HT-29 (cell line): ENCODE data around the gene USP37. TPM values are rescaled to one million over a fixed set of nuclear protein-coding genes. Genes with fewer than 3 reads are reported as not detected.
"Not testable (repeated sequence)": the region's sequence is repeated elsewhere in the genome, so short reads cannot be mapped to it uniquely, and the experiment has no call there.

ENCODE experiments used
- DNase-seq: peaks from one replicate; pipeline ENCODE4 v3.0.0-alpha.2; 2015; ENCODE audit warnings: low spot score
- total RNA-seq: library from RNA; depleted of rRNA; stranded (reverse); fragments of >200 nt; shearing (Covaris generic); gene quantifications from 2 replicates; pipeline ENCODE4 v1.2.3, GENCODE V29; 2014

The USP37 gene
- total RNA-seq, 1 experiment from 2014 or later = 3.9 TPM

- not testable (repeated sequence) for DNase-seq
Observed at GRCh38 chr2:218554225-218554624, 13.9 kb downstream of the USP37 start.

- no peak for DNase-seq
Observed at GRCh38 chr2:218547978-218548377, 20.2 kb downstream of the USP37 start.

- no peak for DNase-seq
Observed at GRCh38 chr2:218547511-218547910, 20.6 kb downstream of the USP37 start.

GRCh38 chr2:218546012-218546411 is 22.1 kb downstream of the USP37 start:
- no peak for DNase-seq

GRCh38 chr2:218540015-218540414 is 28.1 kb downstream of the USP37 start:
- DNase-seq = no peak

- DNase-seq = no peak
Observed at GRCh38 chr2:218536804-218537494, 31.2 kb downstream of the USP37 start.

GRCh38 chr2:218529990-218530389 is 38.2 kb downstream of the USP37 start:
- DNase-seq = no peak

- not testable (repeated sequence) for DNase-seq
Observed at GRCh38 chr2:218528409-218528808, 39.7 kb downstream of the USP37 start.

GRCh38 chr2:218523651-218524050 is 44.5 kb downstream of the USP37 start:
- DNase-seq = no peak

- no peak for DNase-seq
Observed at GRCh38 chr2:218518876-218519275, 49.3 kb downstream of the USP37 start.

- no peak for DNase-seq
Observed at GRCh38 chr2:218517434-218518206, 50.5 kb downstream of the USP37 start.

GRCh38 chr2:218516614-218517013 is 51.5 kb downstream of the USP37 start:
- DNase-seq = peak; percentile 26

- no peak for DNase-seq
Observed at GRCh38 chr2:218513676-218514075, 54.5 kb downstream of the USP37 start.

- no peak for DNase-seq
Observed at GRCh38 chr2:218508299-218508698, 59.9 kb downstream of the USP37 start.

- no peak for DNase-seq
Observed at GRCh38 chr2:218505754-218506371, 62.3 kb downstream of the USP37 start.

- DNase-seq = no peak
Observed at GRCh38 chr2:218501665-218502064, 66.5 kb downstream of the USP37 start.

GRCh38 chr2:218500501-218501060 is 67.6 kb downstream of the USP37 start:
- no peak for DNase-seq

GRCh38 chr2:218485986-218486667 is 82.0 kb downstream of the USP37 start:
- no peak for DNase-seq

GRCh38 chr2:218482651-218483050 is 85.5 kb downstream of the USP37 start:
- DNase-seq = no peak

GRCh38 chr2:218479595-218479994 is 88.6 kb downstream of the USP37 start:
- no peak for DNase-seq

- no peak for DNase-seq
Observed at GRCh38 chr2:218478544-218478943, 89.6 kb downstream of the USP37 start.

- DNase-seq = no peak
Observed at GRCh38 chr2:218477247-218477646, 90.9 kb downstream of the USP37 start.
